ENCODE results near the gene CRYGN. TPM values are rescaled to one million over a fixed set of nuclear protein-coding genes. Genes with fewer than 3 reads are reported as not detected.
A peak's percentile ranks its signal among the peaks of the same experiment; 100 is the strongest.

The CRYGN gene
- total RNA-seq = not detected in 2 replicates

- DNase-seq (ENCODE audit: low read depth in 2 of 2) = no peak
These were observed at the start of gene CRYGN for GRCh38 chr7:151439855-151440798. Gene CRYGN, minus strand, starts transcription at chr7:151440141. Its CDS starts 224 bp downstream, at chr7:151439917.

GRCh38 chr7:151489498-151489897, 49.6 kb upstream of the CRYGN start:
- DNase-seq (ENCODE audit: low read depth in 2 of 2) = peak in 1 of 2 donors; percentile 31

- DNase-seq (ENCODE audit: low read depth in 2 of 2) = no peak
These were observed 48.2 kb upstream of the CRYGN start for GRCh38 chr7:151488096-151488495.

- no peak for DNase-seq (ENCODE audit: low read depth in 2 of 2)
These were observed 47.3 kb upstream of the CRYGN start for GRCh38 chr7:151487228-151487627.

- no peak for DNase-seq (ENCODE audit: low read depth in 2 of 2)
These were observed 46.1 kb upstream of the CRYGN start for GRCh38 chr7:151486074-151486473.

- DNase-seq (ENCODE audit: low read depth in 2 of 2) = peak; percentile 40 to 91
These were observed 45.2 kb upstream of the CRYGN start for GRCh38 chr7:151484971-151485707.

- no peak for DNase-seq (ENCODE audit: low read depth in 2 of 2)
These were observed 43.7 kb upstream of the CRYGN start for GRCh38 chr7:151483711-151483983.

GRCh38 chr7:151482883-151483710, 43.2 kb upstream of the CRYGN start:
- DNase-seq (ENCODE audit: low read depth in 2 of 2) = no peak

GRCh38 chr7:151481650-151482505, 41.9 kb upstream of the CRYGN start:
- DNase-seq (ENCODE audit: low read depth in 2 of 2) = no peak

- DNase-seq (ENCODE audit: low read depth in 2 of 2) = no peak
These were observed 37.9 kb upstream of the CRYGN start for GRCh38 chr7:151477867-151478266.

GRCh38 chr7:151472644-151473380, 32.9 kb upstream of the CRYGN start:
- DNase-seq (ENCODE audit: low read depth in 2 of 2) = peak; percentile 69 to 98

GRCh38 chr7:151470711-151471110, 30.8 kb upstream of the CRYGN start:
- DNase-seq (ENCODE audit: low read depth in 2 of 2) = no peak

GRCh38 chr7:151469281-151469680, 29.3 kb upstream of the CRYGN start:
- DNase-seq (ENCODE audit: low read depth in 2 of 2) = no peak

GRCh38 chr7:151468217-151469018, 28.5 kb upstream of the CRYGN start:
- no peak for DNase-seq (ENCODE audit: low read depth in 2 of 2)

- no peak for DNase-seq (ENCODE audit: low read depth in 2 of 2)
These were observed 25.2 kb upstream of the CRYGN start for GRCh38 chr7:151465169-151465568.

- no peak for DNase-seq (ENCODE audit: low read depth in 2 of 2)
These were observed 22.4 kb upstream of the CRYGN start for GRCh38 chr7:151462306-151462779.

GRCh38 chr7:151461942-151462230, 21.9 kb upstream of the CRYGN start:
- peak in 1 of 2 donors; percentile 38 for DNase-seq (ENCODE audit: low read depth in 2 of 2)

- DNase-seq (ENCODE audit: low read depth in 2 of 2) = no peak
These were observed 21.4 kb upstream of the CRYGN start for GRCh38 chr7:151461096-151461941.

- DNase-seq (ENCODE audit: low read depth in 2 of 2) = no peak
These were observed 20.5 kb upstream of the CRYGN start for GRCh38 chr7:151460474-151460855.

All from lung microvascular endothelial cell (primary cell).